Measurements from ENCODE around the gene CPA4.
"Not testable (repeated sequence)": the region's sequence is repeated elsewhere in the genome, so short reads cannot be mapped to it uniquely, and the experiment has no call there.

The CPA4 gene

GRCh38 chr7:130302649-130303048, 9.7 kb downstream of the CPA4 start:
- no peak for DNase-seq (ENCODE audit: low read depth in 2 of 2)

GRCh38 chr7:130303127-130303526, 10.2 kb downstream of the CPA4 start:
- no peak for DNase-seq (ENCODE audit: low read depth in 2 of 2)

GRCh38 chr7:130303551-130303950, 10.6 kb downstream of the CPA4 start:
- no peak for DNase-seq (ENCODE audit: low read depth in 2 of 2)

GRCh38 chr7:130303982-130304381, 11.0 kb downstream of the CPA4 start:
- no peak for DNase-seq (ENCODE audit: low read depth in 2 of 2)

- no peak for DNase-seq (ENCODE audit: low read depth in 2 of 2)
Observed at GRCh38 chr7:130304878-130305277, 11.9 kb downstream of the CPA4 start.

GRCh38 chr7:130305433-130306042, 12.6 kb downstream of the CPA4 start:
- no peak for DNase-seq (ENCODE audit: low read depth in 2 of 2)

- no peak for DNase-seq (ENCODE audit: low read depth in 2 of 2)
Observed at GRCh38 chr7:130309986-130310385, 17.0 kb downstream of the CPA4 start.

- no peak for DNase-seq (ENCODE audit: low read depth in 2 of 2)
Observed at GRCh38 chr7:130314305-130314704, 21.3 kb downstream of the CPA4 start.

GRCh38 chr7:130319541-130319940, 26.6 kb downstream of the CPA4 start:
- no peak for DNase-seq (ENCODE audit: low read depth in 2 of 2)

GRCh38 chr7:130321542-130322229, 28.7 kb downstream of the CPA4 start:
- not testable (repeated sequence) for DNase-seq (ENCODE audit: low read depth in 2 of 2)

GRCh38 chr7:130322615-130323014, 29.7 kb downstream of the CPA4 start:
- no peak for DNase-seq (ENCODE audit: low read depth in 2 of 2)

- no peak for DNase-seq (ENCODE audit: low read depth in 2 of 2)
Observed at GRCh38 chr7:130324306-130324943, 31.5 kb downstream of the CPA4 start.

- no peak for DNase-seq (ENCODE audit: low read depth in 2 of 2)
Observed at GRCh38 chr7:130329681-130330080, 36.7 kb downstream of the CPA4 start.

- no peak for DNase-seq (ENCODE audit: low read depth in 2 of 2)
Observed at GRCh38 chr7:130332259-130333053, 39.5 kb downstream of the CPA4 start.

GRCh38 chr7:130333832-130334231, 40.9 kb downstream of the CPA4 start:
- no peak for DNase-seq (ENCODE audit: low read depth in 2 of 2)

GRCh38 chr7:130334274-130334673, 41.3 kb downstream of the CPA4 start:
- DNase-seq (ENCODE audit: low read depth in 2 of 2) = no peak

GRCh38 chr7:130337410-130337971, 44.5 kb downstream of the CPA4 start:
- no peak for DNase-seq (ENCODE audit: low read depth in 2 of 2)

GRCh38 chr7:130338233-130338632, 45.3 kb downstream of the CPA4 start:
- no peak for DNase-seq (ENCODE audit: low read depth in 2 of 2)

- DNase-seq (ENCODE audit: low read depth in 2 of 2) = no peak
Observed at GRCh38 chr7:130341882-130342281, 48.9 kb downstream of the CPA4 start.

- no peak for DNase-seq (ENCODE audit: low read depth in 2 of 2)
Observed at GRCh38 chr7:130342701-130343380, 49.9 kb downstream of the CPA4 start.

GRCh38 chr7:130344271-130344866, 51.4 kb downstream of the CPA4 start, which contains the start of gene CPA5:
TSS of gene CPA5 (plus strand) at chr7:130344816. CDS start at chr7:130346486, 1,670 bp downstream.
- DNase-seq (ENCODE audit: low read depth in 2 of 2) = no peak
